ENCODE data around the gene GPN2.
A peak's percentile ranks its signal among the peaks of the same experiment; 100 is the strongest.

GPN2 gene

GRCh38 chr1:26832249-26832960 is 57.7 kb downstream of the GPN2 start:
- DNase-seq (ENCODE audit: low read depth in 2 of 2) = no peak

- DNase-seq (ENCODE audit: low read depth in 2 of 2) = no peak
Observed at GRCh38 chr1:26831546-26832248, 58.4 kb downstream of the GPN2 start.

- DNase-seq (ENCODE audit: low read depth in 2 of 2) = no peak
Observed at GRCh38 chr1:26831059-26831458, 59.0 kb downstream of the GPN2 start.

GRCh38 chr1:26829184-26829911 is 60.7 kb downstream of the GPN2 start:
- DNase-seq (ENCODE audit: low read depth in 2 of 2) = no peak

- DNase-seq (ENCODE audit: low read depth in 2 of 2) = no peak
Observed at GRCh38 chr1:26828411-26828991, 61.6 kb downstream of the GPN2 start.

- DNase-seq (ENCODE audit: low read depth in 2 of 2) = no peak
Observed at GRCh38 chr1:26827663-26828062, 62.4 kb downstream of the GPN2 start.

- DNase-seq (ENCODE audit: low read depth in 2 of 2) = no peak
Observed at GRCh38 chr1:26827106-26827604, 62.9 kb downstream of the GPN2 start.

GRCh38 chr1:26826261-26827105 is 63.6 kb downstream of the GPN2 start, which contains the start of gene ZDHHC18:
ZDHHC18 (plus strand) TSS chr1:26826688; CDS start chr1:26826805, 117 bp downstream.
- DNase-seq (ENCODE audit: low read depth in 2 of 2) = peak in 1 of 2 donors; percentile 53
